Cerebellar cortex (tissue), 1 donor: ENCODE measurements around the gene EXOC3.

Experiments used
- DNase-seq: peaks from one replicate; pipeline ENCODE4 v3.0.0-alpha.2; 2015; ENCODE audit warnings: low spot score

Gene EXOC3

DNA sequence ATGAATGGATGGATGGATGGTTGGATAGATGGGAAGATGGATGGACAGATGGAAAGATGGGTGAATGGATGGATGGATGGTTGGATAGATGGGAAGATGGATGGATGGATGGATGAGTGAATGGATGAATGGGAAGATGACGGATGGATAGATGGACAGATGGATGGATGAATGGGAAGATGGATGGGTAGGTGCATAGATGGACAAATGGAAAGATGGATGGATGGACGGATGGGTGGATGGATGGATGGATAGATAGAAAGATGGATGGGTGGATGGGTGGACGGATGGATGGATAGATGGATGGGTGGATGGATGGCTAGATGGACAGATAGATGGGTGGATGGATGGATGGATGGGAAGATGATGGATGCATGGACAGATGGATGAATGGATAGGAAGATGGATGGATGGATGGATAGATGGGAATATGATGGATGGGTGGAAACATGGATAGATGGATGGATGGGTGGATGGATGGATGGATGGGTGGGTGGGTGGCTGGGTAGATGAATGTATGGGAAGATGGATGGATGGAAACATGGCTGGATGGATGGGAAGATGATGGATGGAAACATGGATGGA, 16.5 kb upstream of the EXOC3 start:
- no peak for DNase-seq

- no peak for DNase-seq
Measured at GRCh38 chr5:427415-428087, 15.4 kb upstream of the EXOC3 start.

GRCh38 chr5:428219-428618, 14.8 kb upstream of the EXOC3 start:
- DNase-seq, result no peak

- no peak for DNase-seq
Measured at GRCh38 chr5:428754-429452, 14.1 kb upstream of the EXOC3 start.

DNA sequence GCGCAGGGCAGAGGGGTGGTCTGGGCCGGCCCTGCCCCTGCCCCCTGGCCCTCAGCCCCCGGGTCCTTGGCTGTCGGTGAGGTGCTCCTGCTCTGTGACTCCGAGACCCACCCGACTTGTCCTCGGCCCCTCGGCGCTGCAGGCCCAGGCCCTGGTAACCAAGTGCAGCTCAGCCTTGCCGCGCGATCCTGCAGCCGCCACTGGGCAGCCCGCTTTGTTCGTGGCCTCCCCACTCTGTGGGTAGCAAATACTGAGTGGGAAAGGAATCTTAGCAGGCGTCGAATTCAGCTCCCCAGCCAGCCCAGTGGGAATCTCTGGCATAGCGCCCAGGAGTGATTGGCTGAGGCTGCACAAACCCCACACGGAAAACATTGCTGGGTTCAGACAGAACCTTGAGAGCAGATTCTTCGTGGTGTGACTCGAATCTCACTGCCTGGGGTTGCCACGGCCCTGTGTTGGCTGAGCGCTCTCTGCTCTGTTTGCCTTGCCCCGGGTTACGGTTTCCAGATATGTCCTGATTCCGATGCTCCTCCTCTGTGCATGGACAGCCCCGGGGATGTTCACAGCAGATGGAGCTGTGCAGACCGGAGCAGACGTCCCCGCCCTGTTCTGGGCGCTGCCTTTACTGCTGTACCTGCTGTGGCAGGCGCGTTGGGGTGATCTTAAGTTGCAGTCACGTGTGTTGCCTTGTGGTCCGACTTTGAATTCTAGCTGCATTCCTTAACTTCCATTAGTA, 13.4 kb upstream of the EXOC3 start:
- DNase-seq, result no peak

DNA sequence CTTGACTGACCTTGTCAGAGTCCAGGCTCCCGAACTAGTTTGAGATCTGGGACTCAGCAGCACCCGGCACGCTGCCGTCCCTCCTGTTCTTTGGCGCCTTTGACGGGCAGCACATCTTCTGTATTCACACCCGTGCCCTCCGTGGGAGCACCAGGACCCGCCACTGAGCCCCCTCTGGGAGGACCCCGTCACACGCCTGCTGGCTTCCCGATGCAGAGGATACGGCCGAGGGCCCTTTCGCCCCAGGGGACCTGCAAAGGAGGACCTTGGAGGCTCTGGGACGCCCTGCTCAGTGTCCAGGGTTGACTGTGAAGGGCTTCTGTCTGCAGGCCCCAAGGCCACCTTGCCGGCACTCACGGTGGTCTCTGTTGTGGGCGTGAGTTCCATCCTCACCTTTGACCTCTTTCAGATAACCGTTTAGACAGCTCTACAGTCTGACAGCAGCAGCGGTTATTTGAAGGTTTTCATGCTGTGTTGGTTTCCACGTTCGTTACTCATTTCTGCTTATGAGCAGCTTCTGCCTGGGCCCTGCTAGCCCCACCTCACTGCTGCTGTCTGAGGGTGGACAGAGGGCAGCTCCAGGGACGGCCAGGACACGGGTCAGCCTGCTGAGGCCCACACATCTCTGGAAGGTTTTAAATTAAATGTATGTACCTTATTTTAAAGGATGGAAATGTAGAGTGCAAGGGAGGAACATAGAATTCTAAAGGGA, 12.6 kb upstream of the EXOC3 start:
- DNase-seq, result no peak

DNA sequence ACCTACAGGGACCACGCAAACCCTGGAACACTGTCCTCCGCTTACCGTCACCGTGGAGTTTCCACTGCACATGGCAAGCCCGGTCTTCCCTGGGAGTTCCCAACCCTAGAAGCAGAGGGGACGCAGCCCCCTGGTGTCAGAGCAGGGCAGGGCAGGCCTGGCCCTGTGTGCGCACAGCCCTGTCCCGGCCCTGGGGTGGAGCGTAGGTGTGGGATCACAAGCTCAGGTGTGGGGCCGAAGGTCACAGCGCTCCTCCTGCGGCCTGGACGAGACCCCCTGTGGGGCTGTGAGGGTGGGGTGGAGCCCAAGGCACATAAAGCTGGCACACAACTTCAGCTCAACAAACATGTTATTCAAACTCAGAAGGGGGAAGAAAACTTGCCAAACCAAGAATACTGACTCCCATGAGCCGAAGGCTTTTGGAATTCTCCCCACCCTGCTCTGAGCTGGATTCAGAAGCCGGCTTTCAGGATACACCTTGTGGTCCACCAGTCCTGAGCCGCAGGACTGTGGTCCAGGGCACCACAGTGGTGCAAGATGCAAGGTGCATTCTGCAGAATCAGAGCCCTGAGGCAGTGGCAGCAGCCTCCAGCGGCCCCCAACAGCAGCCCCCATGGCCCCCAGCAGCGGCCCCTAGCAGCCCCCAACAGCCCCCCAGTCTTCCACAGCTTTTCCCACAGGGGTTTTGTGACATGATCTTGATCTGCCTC, 11.8 kb upstream of the EXOC3 start:
- peak; percentile 42 for DNase-seq

- no peak for DNase-seq
Measured at GRCh38 chr5:431711-432050, 11.3 kb upstream of the EXOC3 start.

GRCh38 chr5:432201-432927, 10.6 kb upstream of the EXOC3 start:
- no peak for DNase-seq

DNA sequence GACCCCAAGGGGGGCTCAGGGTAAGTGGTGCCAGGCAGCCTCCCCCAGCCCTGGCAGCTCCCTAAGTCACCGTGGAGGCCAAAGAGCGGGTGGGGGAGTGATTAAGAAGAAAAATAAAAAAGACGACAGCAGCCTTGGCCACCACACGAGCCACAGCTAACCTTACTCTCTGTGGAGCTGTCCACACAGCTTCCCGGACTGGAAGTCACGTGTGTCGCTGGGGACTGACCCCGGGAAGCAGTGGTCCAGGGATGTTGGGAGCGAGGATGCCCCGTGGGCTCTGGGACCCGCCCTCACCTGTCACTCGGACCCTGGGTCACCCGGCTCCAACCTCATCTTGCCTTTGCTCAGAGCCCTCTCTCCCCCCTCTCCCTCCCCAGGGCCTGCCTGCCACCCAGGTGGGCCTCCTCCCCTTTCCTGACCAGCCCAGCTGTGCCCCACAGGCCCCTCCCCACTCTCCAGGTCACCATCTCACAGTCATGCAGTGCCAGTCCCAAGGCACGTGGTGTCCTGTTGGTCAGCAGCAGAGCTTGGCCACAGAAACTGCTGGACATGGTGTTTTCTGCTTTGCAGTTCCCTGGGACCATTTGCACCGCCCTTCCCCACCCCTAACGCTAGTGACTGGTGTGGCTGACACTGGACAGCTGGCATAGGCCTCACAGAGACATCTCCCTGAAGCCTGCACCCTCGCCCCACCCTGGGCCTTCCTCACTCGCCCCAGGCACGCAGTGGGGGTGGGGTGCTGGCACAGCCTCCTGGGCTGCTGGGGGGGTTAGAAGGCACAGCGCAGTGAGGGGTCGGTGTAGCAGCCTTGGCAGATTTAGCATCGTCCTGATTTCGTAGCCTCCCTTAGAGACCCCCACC, 9.8 kb upstream of the EXOC3 start:
- no peak for DNase-seq

GRCh38 chr5:433836-434235, 9.1 kb upstream of the EXOC3 start:
- no peak for DNase-seq

DNA sequence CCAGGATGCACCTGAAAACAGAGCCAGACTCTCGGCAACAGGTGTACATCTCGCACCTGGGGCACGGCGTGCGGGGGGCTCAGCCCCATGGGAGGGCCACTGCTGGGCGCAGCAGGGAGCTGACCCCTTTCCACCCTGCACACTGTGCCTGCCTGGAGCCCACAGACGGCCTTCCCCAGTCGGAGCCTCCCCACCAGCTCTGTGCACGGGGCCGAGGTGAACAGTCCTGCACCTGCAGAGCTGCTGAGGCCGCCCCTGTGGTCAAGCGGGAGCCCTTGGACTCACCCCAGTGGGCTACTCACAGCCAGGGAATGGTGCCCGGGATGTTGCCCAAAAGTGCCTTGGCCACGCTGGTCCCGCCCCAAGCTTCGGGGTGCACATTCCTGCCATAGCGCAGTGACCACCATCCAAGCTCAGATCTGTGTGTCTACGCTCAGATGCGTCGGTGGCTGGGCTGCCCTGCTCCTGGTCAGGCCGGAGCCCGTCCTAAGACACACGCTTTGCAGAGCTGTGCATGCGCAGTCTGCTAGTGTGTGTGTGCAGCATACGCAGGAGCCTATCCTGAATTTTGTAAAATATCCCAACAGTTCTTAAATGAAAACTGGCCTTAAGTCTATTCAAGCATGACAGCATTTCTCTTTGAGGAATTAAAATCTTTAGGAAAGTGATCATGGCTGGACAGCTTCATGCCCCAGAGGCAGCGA, 8.4 kb upstream of the EXOC3 start:
- no peak for DNase-seq

DNA sequence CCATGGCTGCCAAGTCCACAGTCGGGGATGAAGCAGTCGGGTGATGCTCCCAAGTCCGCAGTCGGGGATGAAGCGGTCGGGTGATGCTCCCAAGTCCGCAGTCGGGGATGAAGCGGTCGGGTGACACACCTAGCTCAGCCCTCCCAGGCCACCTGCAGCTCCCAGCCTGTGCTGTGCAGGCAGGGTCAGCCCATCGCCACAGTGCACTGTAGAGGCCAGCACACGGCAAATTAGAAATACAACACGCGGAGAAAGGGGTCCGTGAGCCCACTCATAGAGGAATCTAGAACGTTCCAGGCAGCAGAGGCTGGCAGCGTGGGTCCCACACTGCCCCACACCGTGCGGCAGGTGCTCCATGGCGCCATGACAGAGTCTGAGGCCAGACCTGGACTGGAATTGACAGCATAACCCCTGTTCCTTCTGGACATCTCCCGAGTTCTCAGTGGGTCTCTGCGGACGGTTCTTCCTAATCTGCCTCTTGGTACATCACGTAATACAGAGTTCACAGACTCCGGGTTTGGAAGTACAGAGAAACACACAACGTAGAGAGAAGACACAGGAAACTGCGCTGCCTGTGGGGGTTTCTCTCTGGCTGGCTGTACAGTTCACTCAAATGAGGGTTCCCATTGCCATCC, 7.7 kb upstream of the EXOC3 start:
- DNase-seq, result no peak

DNA sequence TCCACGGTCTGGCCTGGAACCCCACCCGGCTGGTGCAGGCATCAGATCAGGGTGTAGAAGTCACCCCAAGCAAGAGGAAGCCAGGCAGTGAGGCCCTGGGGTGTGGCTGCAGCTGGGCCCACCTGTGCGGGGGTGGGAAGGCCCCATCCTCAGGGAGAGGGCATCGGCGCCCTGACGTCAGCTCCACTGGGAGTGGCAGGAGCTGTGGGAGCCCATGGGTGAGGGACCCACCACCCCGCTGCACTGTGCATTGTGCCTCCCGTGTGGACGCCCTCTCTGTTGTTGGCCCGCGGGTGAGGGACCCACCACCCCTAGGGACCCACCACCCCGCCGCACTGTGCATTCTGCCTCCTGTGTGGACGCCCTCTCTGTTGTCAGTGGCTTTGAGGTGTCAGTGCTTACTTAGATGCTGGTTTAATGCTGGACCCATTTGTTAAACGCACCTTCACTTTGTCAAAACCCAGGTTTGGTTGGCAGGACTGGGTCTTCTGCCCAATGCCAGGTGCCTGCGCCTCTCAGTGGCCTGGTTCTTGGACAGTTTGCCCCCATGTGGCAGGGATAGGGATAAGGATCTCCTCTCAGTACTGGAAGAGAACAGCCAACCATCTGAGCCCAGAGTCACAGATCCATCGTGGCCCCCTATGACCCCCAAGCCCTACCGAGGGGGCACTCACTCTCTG, 6.9 kb upstream of the EXOC3 start:
- no peak for DNase-seq

- DNase-seq, result no peak
Measured at GRCh38 chr5:436641-436975, 6.4 kb upstream of the EXOC3 start.

GRCh38 chr5:437281-437771, 5.7 kb upstream of the EXOC3 start:
- DNase-seq, result no peak

GRCh38 chr5:438481-438981, 4.4 kb upstream of the EXOC3 start:
- no peak for DNase-seq

- no peak for DNase-seq
Measured at GRCh38 chr5:439181-439580, 3.8 kb upstream of the EXOC3 start.
